GM10847 (cell line): ENCODE results near the gene PROSER2.

ENCODE experiments used
- POLR2A ChIP-seq: IDR thresholded peaks from 2 replicates; pipeline ENCODE4 v1.6.1; 2011; ENCODE audit not compliant: insufficient read length; ENCODE audit errors: extremely low read depth

Gene PROSER2

GRCh38 chr10:11796474-11796873 lies 26.7 kb upstream of the PROSER2 start:
- no peak for TF ChIP-seq POLR2A

- no peak for TF ChIP-seq POLR2A
Observed at GRCh38 chr10:11797281-11797680, 25.9 kb upstream of the PROSER2 start.

- TF ChIP-seq POLR2A = no peak
Observed at GRCh38 chr10:11797847-11798633, 25.1 kb upstream of the PROSER2 start.

DNA sequence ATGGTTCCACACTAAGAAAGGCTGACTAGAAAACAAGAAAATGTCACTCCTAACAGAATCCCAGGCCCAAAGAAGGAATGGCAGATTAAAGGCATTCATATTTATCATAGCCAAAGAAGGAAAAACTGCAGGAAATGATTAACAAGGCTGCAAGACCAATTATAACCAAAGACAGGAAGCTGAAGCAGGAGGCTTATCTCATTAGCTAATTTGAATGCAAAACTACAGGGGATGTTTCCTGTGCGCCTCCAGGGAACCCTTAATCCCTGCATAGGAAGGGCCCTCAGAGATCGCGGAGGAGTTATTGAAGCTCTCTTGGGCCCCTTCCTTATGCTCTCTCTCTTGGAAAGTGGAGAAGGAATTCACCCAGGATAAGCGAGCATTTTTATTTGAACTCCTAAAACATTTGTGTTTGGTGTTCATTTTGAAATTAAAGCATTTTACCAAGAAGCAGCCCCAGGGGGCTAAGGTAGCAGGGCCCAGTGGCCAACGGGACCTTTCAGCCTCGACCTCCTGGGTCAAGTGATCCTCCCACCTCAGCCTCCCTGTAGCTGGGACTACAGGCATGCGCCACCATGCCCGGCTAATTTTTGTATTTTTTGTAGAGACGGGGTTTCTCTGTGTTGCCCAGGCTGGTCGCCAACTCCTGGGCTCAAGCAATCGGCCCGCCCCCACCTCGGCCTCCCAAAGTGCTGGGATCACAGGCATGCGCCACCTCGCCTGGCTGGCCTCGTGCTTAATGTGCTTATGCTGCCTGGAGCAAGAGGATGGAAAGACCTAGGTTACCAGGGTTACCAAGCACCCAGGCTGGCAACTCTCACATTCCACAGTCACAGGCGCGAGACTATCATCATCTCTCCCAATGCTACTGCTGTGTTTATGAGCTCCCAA lies 24.1 kb upstream of the PROSER2 start:
- TF ChIP-seq POLR2A = no peak

- no peak for TF ChIP-seq POLR2A
Observed at GRCh38 chr10:11799736-11800080, 23.4 kb upstream of the PROSER2 start.

DNA sequence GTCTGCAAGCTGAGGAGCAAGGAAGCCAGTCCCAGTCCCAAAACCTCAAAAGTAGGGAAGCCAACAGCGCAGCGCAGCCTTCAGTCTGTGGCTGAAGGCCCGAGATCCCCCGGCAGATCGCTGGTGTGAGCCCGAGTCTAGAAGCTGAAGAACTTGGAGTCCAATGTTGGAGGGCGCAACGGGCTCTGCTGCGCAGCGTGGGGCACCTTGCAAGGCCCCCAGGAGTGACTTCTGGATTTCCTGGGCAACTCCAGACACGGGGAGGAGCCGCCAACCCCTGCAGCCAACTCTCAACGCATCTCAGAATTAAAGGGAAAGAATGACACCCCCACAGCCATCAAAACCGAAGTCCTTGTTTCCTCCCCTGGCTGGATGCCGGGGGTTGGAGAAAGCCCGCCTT lies 18.8 kb upstream of the PROSER2 start:
- no peak for TF ChIP-seq POLR2A

GRCh38 chr10:11805792-11806191 lies 17.4 kb upstream of the PROSER2 start:
- TF ChIP-seq POLR2A = no peak

DNA sequence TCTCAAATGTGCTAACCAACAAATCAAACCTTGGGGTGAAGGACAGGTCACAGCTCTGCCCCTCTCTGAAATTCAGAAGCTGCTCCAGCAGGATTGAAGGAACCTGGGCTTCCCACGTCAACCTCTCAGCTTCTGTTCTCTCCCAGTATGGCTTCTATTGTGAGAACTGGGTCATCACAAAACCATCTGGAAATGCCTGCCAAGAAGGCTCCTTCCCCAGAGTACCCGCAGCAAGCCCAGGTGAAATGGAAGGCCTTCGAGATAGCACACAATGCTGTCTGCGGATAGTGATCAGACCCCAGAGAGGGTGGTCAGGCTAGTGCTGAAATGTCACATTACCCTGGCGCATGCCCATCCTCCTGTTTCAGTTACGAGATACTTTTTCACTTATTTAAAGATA lies 16.4 kb upstream of the PROSER2 start:
- TF ChIP-seq POLR2A = no peak

- TF ChIP-seq POLR2A = no peak
Observed at GRCh38 chr10:11808808-11809207, 14.3 kb upstream of the PROSER2 start.

DNA sequence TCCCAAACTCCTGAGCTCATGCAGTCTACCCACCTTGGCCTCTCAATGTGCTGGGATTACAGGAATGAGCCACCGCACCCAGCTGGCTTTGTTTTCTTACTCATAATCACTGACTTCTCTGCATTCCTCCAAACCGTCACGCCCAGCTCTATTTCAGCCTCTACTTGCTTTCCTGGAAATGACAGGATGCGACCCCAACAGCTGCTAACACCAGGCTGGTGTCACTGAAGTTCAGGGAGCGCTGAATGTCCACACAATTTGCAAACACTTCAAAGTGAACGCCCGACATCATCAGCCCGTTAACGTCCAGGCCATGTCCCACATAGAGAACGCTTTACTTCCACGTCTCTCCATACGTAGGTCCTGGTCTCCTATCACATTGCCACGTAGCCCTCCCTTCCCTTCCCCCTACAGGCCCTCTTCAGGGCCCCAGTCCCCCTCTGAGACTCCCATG lies 12.8 kb upstream of the PROSER2 start:
- no peak for TF ChIP-seq POLR2A

DNA sequence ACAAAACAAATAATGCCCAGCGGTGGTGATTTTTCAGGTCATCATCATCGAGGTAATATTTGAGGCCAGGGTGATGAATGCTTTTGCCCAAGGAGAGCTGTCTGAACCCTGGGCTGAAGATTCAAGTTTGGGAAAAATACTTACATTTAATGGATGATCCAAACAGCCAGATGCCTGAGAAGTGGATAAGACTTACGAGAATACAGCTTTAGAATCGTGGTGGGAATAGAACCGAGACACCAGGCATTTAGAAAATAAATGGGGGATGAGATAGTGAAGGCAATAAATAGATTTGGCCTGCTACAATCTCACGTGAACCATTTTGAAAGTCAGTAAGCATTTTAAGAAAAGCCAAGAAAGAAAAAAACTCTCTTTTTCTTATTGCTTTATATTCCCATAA lies 12.2 kb upstream of the PROSER2 start:
- no peak for TF ChIP-seq POLR2A

DNA sequence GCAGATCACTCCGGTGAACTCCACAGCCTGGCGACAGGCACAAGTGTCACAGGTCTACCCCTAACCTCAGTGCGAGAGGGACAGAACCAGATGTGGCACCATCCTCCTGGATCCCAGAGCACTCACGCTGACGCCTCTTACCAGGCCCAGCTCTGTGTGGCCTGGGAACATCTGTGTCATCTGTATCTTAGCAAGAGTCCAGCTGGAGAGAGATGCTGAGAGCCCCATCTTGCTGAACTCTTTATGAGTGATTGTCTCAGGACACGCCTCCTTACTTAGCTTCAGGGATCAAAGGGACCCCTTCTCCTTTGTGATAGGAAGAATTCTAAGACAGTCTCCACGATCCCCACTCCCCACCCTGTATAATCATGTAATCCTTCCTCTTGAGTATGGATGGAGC lies 10.0 kb upstream of the PROSER2 start:
- no peak for TF ChIP-seq POLR2A

DNA sequence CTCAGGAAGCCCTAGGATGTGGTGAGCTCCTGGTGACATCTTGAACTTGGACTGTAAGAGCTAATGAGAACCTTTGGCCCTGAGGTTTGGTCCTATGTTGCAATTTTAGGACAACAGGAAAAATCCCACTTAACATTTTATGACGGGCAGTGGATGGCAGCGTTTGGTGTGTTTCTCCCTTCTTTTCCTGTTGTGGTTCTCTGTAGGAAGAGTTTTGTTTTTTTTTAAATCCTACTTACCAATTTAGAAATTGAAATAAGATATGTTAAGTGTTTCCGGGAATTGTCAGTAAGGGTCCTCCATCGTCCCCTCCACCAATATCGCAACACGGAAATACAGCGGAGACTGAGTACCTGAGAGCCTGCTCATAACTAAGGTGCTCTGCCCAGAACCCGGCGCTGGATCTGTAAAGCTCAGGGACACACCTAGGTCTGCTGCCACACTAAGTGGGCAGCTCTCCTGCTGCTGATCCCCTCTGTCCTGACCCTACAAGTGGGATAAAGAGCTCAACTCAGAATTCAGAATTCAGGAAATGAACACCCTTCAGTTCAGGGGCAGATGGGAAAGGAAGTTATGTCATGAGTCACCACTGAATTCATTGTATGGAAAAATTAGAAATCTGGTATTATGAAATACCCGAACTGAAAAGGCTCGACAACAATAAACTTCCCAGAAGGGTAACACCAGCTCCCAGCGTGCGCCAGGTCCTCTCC lies 9.1 kb upstream of the PROSER2 start:
- TF ChIP-seq POLR2A = no peak

DNA sequence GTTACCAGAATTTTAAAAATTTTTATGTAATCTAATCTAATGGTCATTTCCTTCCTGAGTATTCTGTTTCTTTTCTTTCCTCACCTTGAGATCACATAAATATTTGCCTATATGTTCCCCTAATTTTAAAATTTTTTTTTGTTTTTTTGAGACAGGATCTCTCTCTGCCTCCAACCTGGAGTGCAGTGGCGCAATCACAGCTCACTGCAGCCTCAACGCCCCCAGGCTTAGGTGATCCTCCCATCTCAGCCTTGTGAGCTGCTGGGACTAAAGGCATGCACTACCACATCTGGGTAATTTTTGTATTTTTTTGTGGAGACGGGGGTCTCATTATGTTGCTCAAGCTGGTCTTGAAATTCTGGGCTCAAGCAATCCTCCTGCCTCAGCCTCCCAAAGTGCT lies 4.1 kb upstream of the PROSER2 start:
- TF ChIP-seq POLR2A = no peak

DNA sequence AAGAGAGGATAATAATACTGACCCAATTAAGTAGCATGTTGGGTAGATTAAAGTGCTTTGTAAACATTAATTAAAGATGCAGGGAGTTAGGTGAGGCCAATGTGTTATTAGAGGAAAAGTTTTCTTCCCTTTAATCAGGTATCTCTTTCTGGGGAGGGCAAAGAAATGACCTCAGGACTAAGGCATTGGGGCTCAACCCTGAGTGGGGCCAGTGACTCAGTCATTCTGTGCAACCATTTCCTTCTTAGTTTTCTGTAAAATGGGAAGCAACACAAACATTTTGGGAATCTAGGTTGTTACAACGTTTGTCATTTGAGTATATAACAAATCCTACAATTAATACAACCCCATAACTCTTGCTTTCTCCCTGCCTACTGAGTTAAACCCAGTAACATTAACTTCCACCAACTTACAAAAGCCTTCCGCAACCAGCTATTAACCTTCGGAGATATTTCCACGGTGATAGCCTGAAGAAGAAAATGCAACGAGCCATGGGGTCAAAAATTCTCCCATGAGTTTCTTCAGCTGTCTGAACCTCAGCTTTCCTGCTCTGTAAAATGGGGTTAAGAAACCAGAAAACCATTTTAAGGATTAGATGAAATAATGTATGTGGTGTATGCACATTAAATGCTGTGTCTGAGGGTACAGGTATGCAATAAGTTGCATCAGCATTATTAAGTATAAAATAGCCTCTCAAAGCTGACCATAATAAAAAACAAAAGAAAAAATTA lies 965 bp upstream of the PROSER2 start:
- TF ChIP-seq POLR2A = no peak
